Hepatocyte (in vitro differentiated cells): ENCODE measurements around the gene MAGEB6. TPM values are rescaled to one million over a fixed set of nuclear protein-coding genes. Genes with fewer than 3 reads are reported as not detected.

Experiments used
- DNase-seq: peaks from one replicate; pipeline ENCODE4 v3.0.0-alpha.2; 2016; ENCODE audit warnings: low spot score
- H2AFZ ChIP-seq: fragments of 200-600 bp; sonication (generic); 2 replicates; pipeline ENCODE4 v1.6.0; 2016; ENCODE audit warnings: antibody characterized with exemption, mild to moderate bottlenecking
- H3K27ac ChIP-seq: fragments of 200-600 bp; sonication (generic); 2 replicates; pipeline ENCODE4 v1.5.1; 2016; ENCODE audit warnings: mild to moderate bottlenecking
- H3K27me3 ChIP-seq: fragments of 200-600 bp; sonication (generic); 2 replicates; pipeline ENCODE4 v1.6.1; 2016
- H3K36me3 ChIP-seq: fragments of 200-600 bp; sonication (generic); replicated peaks from 2 replicates; pipeline ENCODE4 v1.5.1; 2016; ENCODE audit warnings: low read depth; ENCODE audit not compliant: insufficient read depth
- H3K4me1 ChIP-seq: fragments of 200-600 bp; sonication (generic); 2 replicates; pipeline ENCODE4 v1.5.1; 2016; ENCODE audit warnings: mild to moderate bottlenecking, moderate library complexity; ENCODE audit not compliant: insufficient read depth
- H3K4me2 ChIP-seq: fragments of 200-600 bp; sonication (generic); 2 replicates; pipeline ENCODE4 v1.6.0; 2016
- H3K4me3 ChIP-seq: fragments of 200-600 bp; sonication (generic); 2 replicates; pipeline ENCODE4 v1.5.1; 2016; ENCODE audit warnings: mild to moderate bottlenecking
- H3K79me2 ChIP-seq: fragments of 200-600 bp; sonication (generic); 2 replicates; pipeline ENCODE4 v1.6.0; 2017; ENCODE audit warnings: mild to moderate bottlenecking
- H3K9me2 ChIP-seq: fragments of 200-600 bp; sonication (generic); replicated peaks from 2 replicates; pipeline ENCODE4 v1.6.0; 2017; ENCODE audit warnings: mild to moderate bottlenecking; ENCODE audit not compliant: insufficient read depth
- H3K9me3 ChIP-seq: fragments of 200-600 bp; sonication (generic); 2 replicates; pipeline ENCODE4 v1.5.1; 2016; ENCODE audit warnings: low read depth, mild to moderate bottlenecking
- H4K20me1 ChIP-seq: fragments of 200-600 bp; sonication (generic); 2 replicates; pipeline ENCODE4 v1.6.0; 2016; ENCODE audit warnings: mild to moderate bottlenecking; ENCODE audit not compliant: insufficient read depth, poor library complexity, severe bottlenecking
- CTCF ChIP-seq: fragments of 200-600 bp; sonication (generic); IDR thresholded peaks from 2 replicates; pipeline ENCODE4 v1.5.1; 2016; ENCODE audit warnings: antibody characterized with exemption, mild to moderate bottlenecking; ENCODE audit not compliant: poor library complexity
- EZH2 ChIP-seq: fragments of 200-600 bp; sonication (generic); IDR thresholded peaks from 2 replicates; pipeline ENCODE4 v1.6.1; 2016; ENCODE audit warnings: antibody characterized with exemption, mild to moderate bottlenecking, borderline replicate concordance
- EZH2phosphoT487 ChIP-seq: fragments of 200-600 bp; sonication (generic); IDR thresholded peaks from one replicate; pipeline ENCODE4 v1.6.1; 2018; ENCODE audit warnings: antibody characterized with exemption, mild to moderate bottlenecking, low read depth, moderate library complexity; ENCODE audit not compliant: unreplicated experiment, severe bottlenecking
- WGBS: methylation state at CpG from one replicate; pipeline ENCODE4 v1.1.6; 2016; ENCODE audit warnings: low lambda C conversion rate; ENCODE audit errors: missing lambda C conversion rate; 5-methylcytosine and 5-hydroxymethylcytosine counted together
- polyA plus RNA-seq: library from polyadenylated mRNA; unstranded; fragments of >200 nt; fragmentation: Nextera tagmentation; extraction: Ambion mirVana; gene quantifications from 2 replicates; pipeline ENCODE4 v1.2.1, GENCODE V29; 2016
- total RNA-seq: library from RNA; depleted of rRNA; stranded (reverse); fragments of >200 nt; gene quantifications from 2 replicates; pipeline ENCODE4 v1.2.3, GENCODE V29; 2014

Gene MAGEB6
- total and polyA plus RNA-seq, 2 experiments from 2014 or later = not detected

GRCh38 chrX:26234177-26234576, 41.9 kb downstream of the MAGEB6 start:
- WGBS = 27% methylated on average over 1 of the region's 1 CpG
- H3K79me2 ChIP-seq = no peaks in the 10 kb centered on the region
- no peak overlapping the region for H3K27ac ChIP-seq
- no peaks in the 10 kb centered on the region for H4K20me1 ChIP-seq
- H3K36me3 ChIP-seq = no peaks in the 10 kb centered on the region
- no peak overlapping the region for H2AFZ ChIP-seq
- H3K9me2 ChIP-seq = no peaks in the 10 kb centered on the region
- H3K4me1 ChIP-seq = no peaks in the 10 kb centered on the region
- no peak overlapping the region for H3K4me3 ChIP-seq
- no peak overlapping the region for H3K4me2 ChIP-seq
- TF ChIP-seq CTCF (no peak), EZH2 (no peak), EZH2phosphoT487 (no peak)
- DNase-seq = no peak
- H3K9me3 ChIP-seq = no peaks in the 10 kb centered on the region
- H3K27me3 ChIP-seq = no peaks in the 10 kb centered on the region

Other genes with a start within 250 kb of the MAGEB6 start
- not detected in 2 replicates for gene MAGEB18, start 54.1 kb upstream of the MAGEB6 start, total RNA-seq
- gene MAGEB18, start 54.1 kb upstream of the MAGEB6 start, polyA plus RNA-seq = not detected in 2 replicates
- not detected in 2 replicates for gene MAGEB6B, start 31.8 kb upstream of the MAGEB6 start, total RNA-seq
- gene MAGEB6B, start 31.8 kb upstream of the MAGEB6 start, polyA plus RNA-seq = not detected in 2 replicates
- not detected in 2 replicates for gene MAGEB5, start 23.7 kb downstream of the MAGEB6 start, total RNA-seq
- gene MAGEB5, start 23.7 kb downstream of the MAGEB6 start, polyA plus RNA-seq = not detected in 2 replicates